Tibial nerve (tissue), 4 donors: ENCODE measurements around the gene MTNR1A. TPM values are rescaled to one million over a fixed set of nuclear protein-coding genes. Genes with fewer than 3 reads are reported as not detected.
A peak's percentile ranks its signal among the peaks of the same experiment; 100 is the strongest.

Experiments used
- DNase-seq, 2 donors: peaks; one replicate each; pipeline ENCODE4 v3.0.0-alpha.2; 2019; ENCODE audit warnings: low spot score in 2 of 2
- H3K27ac ChIP-seq, 4 donors: fragments of 200-600 bp; sonication (generic) in 3 of 4; one replicate each; pipeline ENCODE4 v1.5.1; 2017 to 2019; ENCODE audit warnings: mild to moderate bottlenecking in 1 of 4
- H3K27me3 ChIP-seq, 2 donors: fragments of 200-600 bp; sonication (generic) in 1 of 2; one replicate each; pipeline versions ENCODE4 v1.5.1 to v1.6.0; 2017 to 2019
- H3K36me3 ChIP-seq, 3 donors: fragments of 200-600 bp; sonication (generic); one replicate each; pipeline ENCODE4 v1.5.1; 2018 to 2019
- H3K4me1 ChIP-seq, 4 donors: fragments of 200-600 bp; sonication (generic) in 3 of 4; one replicate each; pipeline ENCODE4 v1.5.1; 2017 to 2019
- H3K4me3 ChIP-seq, 4 donors: fragments of 200-600 bp; sonication (generic) in 3 of 4; one replicate each; pipeline ENCODE4 v1.5.1; 2017 to 2019; ENCODE audit warnings: mild to moderate bottlenecking in 1 of 4, moderate library complexity in 1 of 4
- H3K9me3 ChIP-seq, 4 donors: fragments of 200-600 bp; sonication (generic) in 3 of 4; one replicate each; pipeline ENCODE4 v1.5.1; 2017 to 2019
- EP300 ChIP-seq, 2 donors: sonication (generic); formaldehyde crosslinking; IDR thresholded peaks; one replicate each; pipeline ENCODE4 v1.6.1; 2017; ENCODE audit warnings: antibody characterized with exemption in 2 of 2, mild to moderate bottlenecking in 1 of 2
- POLR2A ChIP-seq, 2 donors: fragments of 450-650 bp; IDR thresholded peaks; one replicate each; pipeline ENCODE4 v1.6.1; 2017; ENCODE audit warnings: antibody characterized with exemption in 2 of 2, mild to moderate bottlenecking in 2 of 2, moderate library complexity in 2 of 2
- WGBS, 2 donors: methylation state at CpG; one replicate each; pipeline ENCODE4 v1.1.5; 2018; 5-methylcytosine and 5-hydroxymethylcytosine counted together
- total RNA-seq, 4 donors: library from RNA; depleted of rRNA; stranded (reverse); fragments of >200 nt; gene quantifications; one replicate each; pipeline ENCODE4 v1.1.0, GENCODE V29; 2016
- TF ChIP-seq, protein P1 (sequence below), 5 experiments: fragments of 200-600 bp in 3 of 5; fragments of 450-650 bp in 2 of 5; sonication (generic) in 3 of 5; IDR thresholded peaks; one replicate each; pipeline ENCODE4 v1.5.1; 2016 to 2019; ENCODE audit warnings: antibody characterized with exemption in 5 of 5, mild to moderate bottlenecking in 3 of 5, moderate library complexity in 2 of 5

MTNR1A gene
- total RNA-seq, 4 donors from 2014 or later, result not detected

DNA sequence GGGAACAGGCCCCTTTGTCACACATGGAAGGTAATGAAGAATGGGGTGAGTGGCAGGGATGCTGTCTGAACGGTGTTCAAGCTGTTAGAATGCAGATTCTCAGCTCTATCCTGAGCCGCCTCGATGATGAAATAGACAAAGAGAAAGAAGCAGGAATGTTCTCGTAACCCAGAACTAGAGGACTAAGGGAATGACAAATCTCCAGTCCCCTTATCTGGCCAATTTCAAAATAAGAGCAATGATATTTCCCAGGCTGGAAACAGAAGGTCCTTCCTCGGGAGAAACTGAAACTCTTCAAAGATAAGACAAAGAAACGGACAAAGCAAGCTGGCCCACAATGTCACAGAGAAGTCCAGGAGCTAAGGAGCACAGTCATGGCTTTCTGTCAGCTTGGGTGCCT is 29.5 kb upstream of the MTNR1A start:
- TF ChIP-seq EP300 (IDR thresholded peaks at IDR 0.05), result no peak
- Histone ChIP-seq H3K27ac (no peak overlapping the region), H3K27me3 (no peaks in the 10 kb centered on the region), H3K9me3 (peaks cover 0 to 10% (median 0%) of the 10 kb centered on the region in 4 donors), H3K36me3 (peaks cover 0 to 51% (median 0%) of the 10 kb centered on the region in 3 donors), H3K4me1 (peaks cover 0 to 11% (median 0%) of the 10 kb centered on the region in 4 donors), H3K4me3 (no peak overlapping the region)
- WGBS, 2 donors, result 87 to 89% methylated on average over 6 of the region's 6 CpGs
- no peak for DNase-seq

DNA sequence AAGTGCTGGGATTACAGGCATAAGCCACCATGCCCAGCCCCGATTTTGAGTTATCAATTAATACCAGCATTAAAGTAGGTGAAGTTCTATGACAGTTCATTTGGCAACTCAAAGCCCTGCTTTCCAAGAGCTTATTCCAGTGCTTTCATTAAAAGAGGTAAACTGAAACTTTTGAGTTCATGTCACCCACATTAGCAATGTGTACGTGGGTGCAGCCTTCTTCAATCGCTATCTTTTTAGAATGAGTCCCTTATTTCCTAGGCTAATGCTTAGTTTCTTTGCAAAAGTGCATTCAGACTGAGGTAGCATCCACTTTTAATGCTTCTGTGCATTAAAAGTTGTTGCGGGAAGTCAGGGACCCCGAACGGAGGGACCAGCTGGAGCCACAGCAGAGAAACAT is 26.1 kb upstream of the MTNR1A start:
- H3K27me3 ChIP-seq, result no peaks in the 10 kb centered on the region
- no peak overlapping the region for H3K27ac ChIP-seq
- TF ChIP-seq, protein P1, sequence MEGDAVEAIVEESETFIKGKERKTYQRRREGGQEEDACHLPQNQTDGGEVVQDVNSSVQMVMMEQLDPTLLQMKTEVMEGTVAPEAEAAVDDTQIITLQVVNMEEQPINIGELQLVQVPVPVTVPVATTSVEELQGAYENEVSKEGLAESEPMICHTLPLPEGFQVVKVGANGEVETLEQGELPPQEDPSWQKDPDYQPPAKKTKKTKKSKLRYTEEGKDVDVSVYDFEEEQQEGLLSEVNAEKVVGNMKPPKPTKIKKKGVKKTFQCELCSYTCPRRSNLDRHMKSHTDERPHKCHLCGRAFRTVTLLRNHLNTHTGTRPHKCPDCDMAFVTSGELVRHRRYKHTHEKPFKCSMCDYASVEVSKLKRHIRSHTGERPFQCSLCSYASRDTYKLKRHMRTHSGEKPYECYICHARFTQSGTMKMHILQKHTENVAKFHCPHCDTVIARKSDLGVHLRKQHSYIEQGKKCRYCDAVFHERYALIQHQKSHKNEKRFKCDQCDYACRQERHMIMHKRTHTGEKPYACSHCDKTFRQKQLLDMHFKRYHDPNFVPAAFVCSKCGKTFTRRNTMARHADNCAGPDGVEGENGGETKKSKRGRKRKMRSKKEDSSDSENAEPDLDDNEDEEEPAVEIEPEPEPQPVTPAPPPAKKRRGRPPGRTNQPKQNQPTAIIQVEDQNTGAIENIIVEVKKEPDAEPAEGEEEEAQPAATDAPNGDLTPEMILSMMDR (IDR thresholded peaks at IDR 0.05), result no peak
- TF ChIP-seq EP300 (IDR thresholded peaks at IDR 0.05) (no peak), POLR2A (IDR thresholded peaks at IDR 0.05) (no peak)
- peaks cover 0 to 32% (median 0%) of the 10 kb centered on the region in 3 donors for H3K36me3 ChIP-seq
- no peak overlapping the region for H3K4me3 ChIP-seq
- H3K9me3 ChIP-seq, result peaks cover 0 to 10% (median 0%) of the 10 kb centered on the region in 4 donors
- 86 to 96% methylated on average over 6 of the region's 6 CpGs for WGBS, 2 donors
- no peak for DNase-seq
- H3K4me1 ChIP-seq, result peaks cover 0 to 4% (median 0%) of the 10 kb centered on the region in 4 donors

DNA sequence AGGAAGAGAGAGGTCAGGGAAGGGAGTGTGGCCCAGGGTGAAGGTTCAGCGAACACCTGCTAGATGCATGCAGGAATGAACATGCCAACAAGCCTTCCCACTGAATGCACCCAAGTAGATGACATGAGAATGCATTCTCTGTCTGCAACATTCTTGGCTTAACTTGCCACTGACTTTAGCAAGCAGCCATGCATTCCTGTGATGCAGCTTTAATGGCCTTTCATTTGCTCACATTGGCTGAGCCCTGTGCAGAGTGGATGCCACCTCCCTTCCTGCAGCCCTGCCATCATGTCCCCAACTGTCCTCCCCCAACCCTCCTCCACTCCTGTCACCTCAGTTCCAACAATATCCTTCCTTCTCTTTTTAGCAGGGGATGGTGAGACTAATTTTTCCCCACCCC is 25.3 kb upstream of the MTNR1A start:
- DNase-seq, result no peak
- Histone ChIP-seq H3K27ac (no peak overlapping the region), H3K4me3 (no peak overlapping the region), H3K36me3 (peaks cover 0 to 32% (median 0%) of the 10 kb centered on the region in 3 donors), H3K27me3 (no peaks in the 10 kb centered on the region), H3K9me3 (peaks cover 0 to 10% (median 0%) of the 10 kb centered on the region in 4 donors), H3K4me1 (no peaks in the 10 kb centered on the region)
- TF ChIP-seq, protein P1 (IDR thresholded peaks at IDR 0.05), result no peak
- TF ChIP-seq EP300 (IDR thresholded peaks at IDR 0.05) (no peak), POLR2A (IDR thresholded peaks at IDR 0.05) (no peak)
- WGBS, 2 donors, result 91 to 100% methylated on average over 1 of the region's 1 CpG

DNA sequence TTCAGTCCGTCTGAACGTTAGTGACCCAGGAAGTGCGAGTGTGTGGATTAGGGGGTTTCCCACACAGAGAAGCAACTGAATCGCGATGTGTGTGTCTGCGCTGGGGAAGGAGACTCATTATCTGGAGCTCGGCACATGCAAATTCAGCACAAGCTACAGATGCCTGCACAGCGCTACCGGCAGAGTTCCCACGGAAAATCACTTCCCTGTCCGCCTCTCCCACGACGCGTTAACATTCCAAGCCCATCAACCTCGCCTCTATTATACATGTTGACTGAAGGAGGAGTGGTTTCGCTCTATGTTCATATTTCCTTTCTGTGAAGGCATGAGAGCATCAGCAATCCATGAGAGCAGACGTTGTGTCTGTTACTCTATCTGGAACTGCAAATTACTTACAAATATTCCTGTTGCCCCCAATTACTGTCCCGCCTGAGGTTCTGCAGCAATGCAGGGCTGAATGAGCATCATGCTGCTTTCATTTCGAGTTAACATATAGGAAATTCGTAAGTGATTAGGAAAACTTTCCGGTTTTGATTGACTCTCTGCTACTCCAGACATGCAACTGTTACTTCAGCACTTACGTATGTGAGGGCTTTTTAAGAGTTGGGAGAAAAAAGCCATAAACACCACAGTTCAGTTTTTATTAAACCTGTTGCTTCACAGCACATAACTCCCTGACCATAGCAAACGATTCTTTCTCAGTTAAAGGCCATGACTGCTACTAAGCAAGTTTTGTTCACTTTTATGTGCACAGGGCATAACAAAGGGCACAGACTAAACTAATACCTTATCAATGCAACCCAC is 15.0 kb upstream of the MTNR1A start:
- H3K9me3 ChIP-seq, result no peaks in the 10 kb centered on the region
- no peak overlapping the region for H3K27ac ChIP-seq
- peaks cover 0 to 6% (median 0%) of the 10 kb centered on the region in 4 donors for H3K4me1 ChIP-seq
- TF ChIP-seq EP300 (IDR thresholded peaks at IDR 0.05) (no peak), POLR2A (IDR thresholded peaks at IDR 0.05) (no peak)
- TF ChIP-seq, protein P1 (IDR thresholded peaks at IDR 0.05), result no peak
- H3K4me3 ChIP-seq, result peak overlapping the region in 2 of 4 donors; percentile 19 to 28
- no peaks in the 10 kb centered on the region for H3K27me3 ChIP-seq
- 29 to 33% methylated on average over 23 of the region's 23 CpGs for WGBS, 2 donors
- H3K36me3 ChIP-seq, result no peaks in the 10 kb centered on the region
- DNase-seq, result no peak

DNA sequence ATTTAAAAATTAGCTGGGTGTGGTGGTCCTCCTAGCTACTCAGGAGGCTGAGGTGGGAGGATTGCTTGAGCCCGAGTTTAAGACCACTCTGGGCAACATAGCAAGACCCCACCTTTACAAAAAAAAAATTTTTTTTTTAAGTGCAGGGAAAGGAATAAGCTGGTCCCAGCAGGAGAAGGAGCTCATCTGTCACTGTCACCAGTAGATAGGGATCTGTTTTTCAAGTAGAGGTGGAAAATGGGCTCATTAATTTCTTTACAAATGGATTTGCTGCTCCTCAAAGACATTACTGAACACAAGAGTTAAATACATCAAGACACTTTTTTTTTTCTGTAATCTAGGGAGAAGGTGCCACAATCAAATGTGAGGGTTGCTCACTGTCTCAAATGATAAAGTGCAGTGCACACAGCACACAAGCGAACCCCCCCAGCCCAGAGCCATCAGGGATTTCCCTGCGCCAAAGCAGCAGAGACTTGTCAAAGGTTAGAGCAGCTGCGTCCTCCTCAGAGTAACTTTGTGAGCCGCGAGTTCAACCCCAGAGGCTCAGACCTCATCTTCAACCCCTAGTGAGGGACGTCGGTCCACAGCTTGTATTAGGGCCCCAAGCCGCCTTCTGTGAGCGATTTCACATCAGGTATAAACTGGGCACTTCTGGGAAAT is 14.3 kb upstream of the MTNR1A start:
- no peaks in the 10 kb centered on the region for H3K36me3 ChIP-seq
- no peak for DNase-seq
- H3K4me1 ChIP-seq, result peaks cover 0 to 6% (median 0%) of the 10 kb centered on the region in 4 donors
- WGBS, 2 donors, result 46 to 59% methylated on average over 8 to 10 of the region's 10 CpGs
- no peaks in the 10 kb centered on the region for H3K9me3 ChIP-seq
- H3K4me3 ChIP-seq, result peak overlapping the region in 2 of 4 donors; percentile 19 to 28
- H3K27me3 ChIP-seq, result no peaks in the 10 kb centered on the region
- no peak overlapping the region for H3K27ac ChIP-seq
- TF ChIP-seq EP300 (IDR thresholded peaks at IDR 0.05), result no peak
- TF ChIP-seq POLR2A (IDR thresholded peaks at IDR 0.05), result no peak
- TF ChIP-seq, protein P1 (IDR thresholded peaks at IDR 0.05), result no peak
